Measurements from ENCODE around the gene NUMBL.
"Not testable (repeated sequence)": the region's sequence is repeated elsewhere in the genome, so short reads cannot be mapped to it uniquely, and the experiment has no call there.

The NUMBL gene

DNA sequence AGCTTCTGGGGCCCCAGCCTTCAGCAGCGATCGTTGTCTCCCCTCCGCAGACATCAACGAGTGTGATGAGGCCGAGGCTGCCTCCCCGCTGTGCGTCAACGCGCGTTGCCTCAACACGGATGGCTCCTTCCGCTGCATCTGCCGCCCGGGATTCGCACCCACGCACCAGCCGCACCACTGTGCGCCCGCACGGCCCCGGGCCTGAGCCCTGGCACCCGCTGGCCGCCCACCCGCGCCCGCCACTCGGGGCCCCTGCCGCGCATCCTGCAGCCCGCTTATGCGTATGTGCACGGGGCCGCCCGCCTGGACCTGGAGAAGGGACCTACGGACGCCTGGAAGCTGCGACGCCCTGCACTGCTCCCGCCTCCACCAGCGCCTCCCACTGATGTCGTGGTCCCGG lies 61.1 kb downstream of the NUMBL start:
- DNase-seq (ENCODE audit: low read depth), result no peak

DNA sequence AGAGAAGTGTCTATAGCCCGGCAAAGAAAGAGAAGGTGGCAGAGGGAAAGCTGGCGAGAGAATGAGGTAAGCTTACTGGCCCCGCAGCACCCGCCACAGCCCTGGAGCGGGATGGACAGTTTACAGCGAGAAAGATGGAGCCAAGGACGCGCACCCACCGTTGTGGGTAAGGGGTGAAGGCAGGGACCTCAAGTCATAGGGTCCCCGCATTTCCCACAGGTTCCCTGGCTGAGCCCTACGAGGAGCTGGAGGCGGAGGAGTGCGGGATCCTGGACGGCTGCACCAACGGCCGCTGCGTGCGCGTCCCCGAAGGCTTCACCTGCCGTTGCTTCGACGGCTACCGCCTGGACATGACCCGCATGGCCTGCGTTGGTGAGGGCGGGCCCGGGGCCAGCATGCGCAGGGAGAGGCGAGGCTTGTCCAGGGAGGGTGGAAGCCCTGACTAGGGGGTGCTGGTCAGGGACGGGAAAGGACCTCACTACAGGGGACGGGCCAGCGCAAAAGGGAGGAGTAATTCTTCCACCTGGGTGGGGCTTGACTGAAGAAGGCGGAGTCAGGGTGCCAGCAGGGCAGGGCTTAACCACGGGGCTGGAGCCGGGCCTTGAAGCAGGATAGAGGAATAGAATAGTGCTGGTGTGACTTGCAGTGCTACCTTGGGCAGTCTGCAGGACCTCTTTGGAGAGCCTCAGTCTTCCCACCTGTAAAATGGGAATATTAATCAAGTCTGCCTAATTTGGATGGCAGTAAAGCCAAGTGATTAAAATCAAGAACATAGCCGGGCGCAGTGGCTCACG lies 62.8 kb downstream of the NUMBL start:
- no peak for DNase-seq (ENCODE audit: low read depth)

DNA sequence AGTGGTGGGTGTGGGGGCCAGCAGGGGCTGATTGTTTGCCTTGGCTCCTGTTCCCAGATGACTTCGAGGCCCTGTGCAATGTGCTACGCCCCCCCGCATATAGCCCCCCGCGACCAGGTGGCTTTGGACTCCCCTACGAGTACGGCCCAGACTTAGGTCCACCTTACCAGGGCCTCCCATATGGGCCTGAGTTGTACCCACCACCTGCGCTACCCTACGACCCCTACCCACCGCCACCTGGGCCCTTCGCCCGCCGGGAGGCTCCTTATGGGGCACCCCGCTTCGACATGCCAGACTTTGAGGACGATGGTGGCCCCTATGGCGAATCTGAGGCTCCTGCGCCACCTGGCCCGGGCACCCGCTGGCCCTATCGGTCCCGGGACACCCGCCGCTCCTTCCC lies 63.5 kb downstream of the NUMBL start:
- no peak for DNase-seq (ENCODE audit: low read depth)

DNA sequence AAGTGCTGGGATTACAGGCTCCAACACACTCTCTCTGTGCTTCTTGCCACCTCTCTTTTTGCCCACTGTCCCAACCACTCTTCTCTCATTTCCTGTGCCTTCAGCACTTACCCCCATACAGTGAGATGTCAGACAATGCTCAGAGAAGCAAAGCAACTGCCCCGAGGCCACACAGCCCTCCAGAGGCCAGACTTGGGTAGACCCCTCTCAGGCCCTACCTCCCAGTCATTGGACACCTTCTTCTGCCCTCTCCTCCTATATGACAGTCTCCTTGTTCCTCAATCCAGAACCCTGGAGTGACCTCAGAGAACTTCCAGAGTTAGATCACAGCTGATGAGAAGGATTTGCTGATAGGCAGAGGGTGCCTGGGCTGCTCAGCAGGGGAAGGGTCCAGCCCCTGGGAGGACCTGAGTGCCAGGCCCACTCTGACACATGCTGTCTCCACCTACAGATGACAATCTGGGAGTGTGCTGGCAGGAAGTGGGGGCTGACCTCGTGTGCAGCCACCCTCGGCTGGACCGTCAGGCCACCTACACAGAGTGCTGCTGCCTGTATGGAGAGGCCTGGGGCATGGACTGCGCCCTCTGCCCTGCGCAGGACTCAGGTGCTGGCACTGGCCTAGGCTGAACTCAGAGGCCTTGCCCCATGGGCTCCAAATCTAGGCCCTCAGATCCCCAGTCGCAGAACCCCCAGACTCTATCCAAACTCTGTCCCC lies 64.9 kb downstream of the NUMBL start:
- no peak for DNase-seq (ENCODE audit: low read depth)

DNA sequence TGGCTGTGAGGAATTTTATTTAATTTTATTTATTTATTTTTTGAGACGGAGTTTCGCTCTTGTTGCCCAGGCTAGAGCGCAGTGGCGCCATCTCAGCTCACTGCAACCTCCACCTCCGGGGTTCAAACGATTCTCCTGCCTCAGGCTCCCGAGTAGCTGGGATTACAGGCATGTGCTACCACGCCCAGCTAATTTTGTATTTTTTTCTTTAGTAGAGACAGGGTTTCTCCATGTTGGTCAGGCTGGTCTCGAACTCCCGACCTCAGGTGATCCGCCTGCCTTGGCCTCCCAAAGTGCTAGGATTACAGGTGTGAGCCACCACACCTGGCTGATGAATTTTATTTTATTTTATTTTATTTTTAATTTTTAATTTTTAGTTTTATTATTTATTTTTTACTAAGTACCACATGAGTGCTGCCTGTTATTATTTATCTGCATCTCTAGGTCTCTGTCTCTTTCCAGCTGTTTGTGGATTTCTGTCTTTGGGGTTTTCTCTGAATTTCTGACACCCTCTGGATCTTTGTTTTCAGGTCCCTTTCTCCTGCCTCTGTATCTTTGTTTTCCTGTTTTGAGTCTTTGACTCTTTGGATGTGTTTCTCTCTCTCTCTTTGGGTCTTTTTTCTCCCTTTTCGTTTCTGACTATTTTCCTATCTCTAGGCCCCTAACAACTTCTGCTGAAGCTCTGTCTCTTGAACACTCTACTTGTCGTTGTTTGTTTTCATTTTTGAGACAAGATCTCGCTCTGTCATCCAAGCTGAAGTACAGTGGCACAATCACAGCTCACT lies 65.9 kb downstream of the NUMBL start:
- DNase-seq (ENCODE audit: low read depth), result not testable (repeated sequence)

DNA sequence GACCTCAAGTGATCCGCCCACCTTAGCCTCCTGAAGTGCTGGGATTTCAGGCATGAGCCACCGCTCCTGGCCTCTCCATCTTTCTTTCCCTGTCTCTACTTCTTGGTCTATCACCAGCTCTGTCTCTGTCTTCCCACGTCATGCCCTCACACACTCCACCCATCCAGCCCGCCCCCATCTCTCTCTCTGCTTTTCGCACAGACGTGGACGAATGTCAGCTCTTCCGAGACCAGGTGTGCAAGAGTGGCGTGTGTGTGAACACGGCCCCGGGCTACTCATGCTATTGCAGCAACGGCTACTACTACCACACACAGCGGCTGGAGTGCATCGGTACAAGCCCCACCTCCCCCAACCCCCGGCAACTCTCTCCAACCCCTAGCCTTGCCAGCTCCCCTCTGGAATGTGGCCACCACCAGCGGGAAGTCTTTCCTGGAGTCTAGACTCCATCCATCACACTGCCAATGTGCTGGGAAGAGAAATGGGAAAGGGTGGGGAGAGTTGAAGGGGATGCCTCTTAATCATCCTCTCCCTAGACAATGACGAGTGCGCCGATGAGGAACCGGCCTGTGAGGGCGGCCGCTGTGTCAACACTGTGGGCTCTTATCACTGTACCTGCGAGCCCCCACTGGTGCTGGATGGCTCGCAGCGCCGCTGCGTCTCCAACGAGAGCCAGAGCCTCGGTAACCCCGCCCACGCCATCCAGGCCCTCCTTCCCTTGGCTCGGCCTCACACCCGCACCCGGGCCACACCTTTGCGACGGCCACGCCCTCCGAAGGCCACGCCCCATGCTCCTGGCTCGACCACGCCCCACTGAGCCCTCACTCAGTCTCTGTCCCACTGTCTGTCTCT lies 66.8 kb downstream of the NUMBL start:
- DNase-seq (ENCODE audit: low read depth), result no peak

DNA sequence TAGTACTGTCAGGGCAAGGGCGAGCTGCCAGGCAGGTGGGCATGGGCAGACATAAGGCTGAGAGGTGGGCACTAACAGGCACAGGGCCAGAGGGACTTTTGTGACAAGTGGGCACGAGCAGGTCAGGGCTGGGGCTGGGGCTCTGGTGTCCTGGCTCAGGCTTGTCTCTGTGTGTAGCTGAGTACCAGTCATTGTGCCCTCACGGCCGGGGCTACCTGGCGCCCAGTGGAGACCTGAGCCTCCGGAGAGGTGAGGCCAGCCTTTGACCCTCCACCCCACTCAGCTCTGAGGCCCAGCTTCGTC lies 67.7 kb downstream of the NUMBL start:
- no peak for DNase-seq (ENCODE audit: low read depth)

DNA sequence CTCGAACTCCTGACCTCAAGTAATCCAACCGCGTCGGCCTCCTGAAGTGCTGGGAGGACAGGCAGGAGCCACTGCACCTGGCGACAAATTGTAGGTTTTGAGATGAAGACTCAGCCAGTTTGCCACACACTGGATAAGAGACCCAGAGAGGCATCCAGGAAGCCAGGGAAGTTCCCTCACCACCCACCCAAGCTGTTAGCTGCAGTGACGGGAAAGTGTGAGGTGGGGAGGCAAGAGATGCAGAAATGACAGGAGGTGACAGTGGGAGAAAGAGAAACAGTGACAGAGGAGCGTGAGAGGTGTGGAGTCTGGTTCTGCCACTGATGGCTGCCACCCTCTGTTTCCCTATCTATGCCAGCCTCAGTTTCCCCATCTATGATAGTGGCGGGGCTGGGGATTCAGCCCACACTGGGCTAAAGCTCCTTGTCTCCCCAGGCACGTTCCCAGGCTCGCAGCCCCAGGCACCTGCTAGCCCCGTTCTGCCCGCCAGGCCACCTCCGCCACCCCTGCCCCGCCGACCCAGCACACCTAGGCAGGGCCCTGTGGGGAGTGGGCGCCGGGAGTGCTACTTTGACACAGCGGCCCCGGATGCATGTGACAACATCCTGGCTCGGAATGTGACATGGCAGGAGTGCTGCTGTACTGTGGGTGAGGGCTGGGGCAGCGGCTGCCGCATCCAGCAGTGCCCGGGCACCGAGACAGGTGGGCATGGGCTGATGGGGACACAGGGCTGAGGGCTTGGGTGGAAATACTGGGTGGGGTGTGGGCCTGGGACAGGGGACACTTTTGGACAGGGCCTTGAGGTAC lies 68.3 kb downstream of the NUMBL start:
- DNase-seq (ENCODE audit: low read depth), result no peak

DNA sequence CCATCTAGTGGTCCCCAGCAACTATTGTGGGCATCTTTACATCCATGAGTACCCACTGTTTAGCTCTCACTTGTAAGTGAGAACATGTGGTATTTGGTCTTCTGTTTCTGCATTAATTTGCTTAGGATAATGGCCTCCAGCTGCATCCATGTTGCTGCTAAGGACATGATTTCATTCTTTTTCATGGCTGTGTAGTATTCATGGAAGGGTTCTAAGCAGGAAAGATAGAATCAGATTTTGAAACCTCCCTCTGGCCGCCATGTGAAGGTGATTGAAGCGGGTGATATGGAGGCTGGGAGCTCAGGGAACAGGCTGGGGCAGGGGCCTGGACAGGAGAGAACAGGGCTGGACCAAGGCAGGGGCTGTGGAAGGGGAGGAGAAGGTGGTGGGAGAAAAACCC lies 69.2 kb downstream of the NUMBL start:
- DNase-seq (ENCODE audit: low read depth), result no peak

DNA sequence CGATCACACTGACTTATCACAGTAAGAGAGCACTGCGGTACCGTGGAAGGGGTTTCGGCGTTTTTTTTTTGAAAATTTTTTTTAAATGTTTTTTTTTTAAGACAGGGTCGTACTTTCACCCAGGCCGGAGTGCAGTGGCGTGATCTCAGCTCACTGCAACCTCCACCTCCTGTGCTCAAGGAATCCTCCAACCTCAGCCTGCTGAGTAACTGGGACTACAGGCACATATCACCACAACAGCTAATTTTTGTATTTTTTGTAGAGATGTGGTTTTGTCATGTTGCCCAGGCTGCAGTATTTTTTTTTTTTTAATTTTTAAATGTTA lies 70.3 kb downstream of the NUMBL start:
- no peak for DNase-seq (ENCODE audit: low read depth)

DNA sequence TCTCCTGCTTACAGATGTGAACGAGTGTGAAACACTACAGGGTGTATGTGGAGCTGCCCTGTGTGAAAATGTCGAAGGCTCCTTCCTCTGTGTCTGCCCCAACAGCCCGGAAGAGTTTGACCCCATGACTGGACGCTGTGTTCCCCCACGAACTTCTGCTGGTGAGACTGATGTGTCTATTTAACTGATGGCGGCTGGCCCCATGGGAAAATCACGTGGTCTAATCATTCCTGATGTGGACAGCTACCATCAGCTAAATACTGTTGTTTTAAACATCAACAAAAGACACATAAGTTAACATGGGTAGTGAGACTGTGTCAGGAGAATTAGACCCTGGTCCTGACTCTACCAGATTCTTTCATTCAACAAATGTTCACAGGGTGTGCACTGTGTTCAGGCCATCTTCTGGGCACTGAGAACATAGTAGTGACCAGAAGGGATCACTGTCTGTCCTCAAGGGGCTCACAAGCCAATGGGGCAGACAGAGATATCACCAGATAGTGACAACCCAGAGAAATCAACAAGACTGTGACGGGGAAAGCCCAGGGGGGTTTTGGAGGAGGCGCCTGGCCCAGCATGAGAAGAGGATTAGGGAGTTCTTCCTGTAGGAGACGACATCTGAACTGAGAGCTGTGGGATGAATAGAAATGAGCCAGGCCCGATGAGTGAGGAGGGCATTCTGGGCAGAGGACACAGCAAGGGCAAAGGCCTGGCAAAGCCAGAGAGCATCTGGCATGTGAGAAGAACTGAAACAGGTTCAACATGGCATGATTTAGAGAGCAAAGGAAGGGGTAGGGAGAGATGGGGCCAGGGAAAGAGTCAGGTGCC lies 70.9 kb downstream of the NUMBL start:
- no peak for DNase-seq (ENCODE audit: low read depth)

DNA sequence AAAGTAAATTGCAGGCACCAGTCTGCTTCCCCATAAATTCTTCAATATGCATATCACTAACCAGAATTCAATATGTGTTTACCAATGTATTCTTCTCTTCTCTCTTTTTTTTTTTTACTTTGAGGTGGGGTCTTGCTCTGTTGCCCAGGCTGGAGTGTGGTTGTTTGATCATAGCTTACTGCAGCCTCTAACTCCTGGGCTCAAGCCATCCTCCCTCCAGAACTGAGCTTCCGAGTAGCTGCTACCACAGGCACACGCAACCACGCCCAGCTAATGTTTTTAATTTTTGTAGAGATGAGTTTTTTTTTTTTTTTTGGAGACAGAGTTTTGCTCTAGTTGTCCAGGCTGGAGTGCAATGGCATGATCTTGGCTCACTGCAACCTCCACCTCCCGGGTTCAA lies 72.5 kb downstream of the NUMBL start:
- DNase-seq (ENCODE audit: low read depth), result no peak

DNA sequence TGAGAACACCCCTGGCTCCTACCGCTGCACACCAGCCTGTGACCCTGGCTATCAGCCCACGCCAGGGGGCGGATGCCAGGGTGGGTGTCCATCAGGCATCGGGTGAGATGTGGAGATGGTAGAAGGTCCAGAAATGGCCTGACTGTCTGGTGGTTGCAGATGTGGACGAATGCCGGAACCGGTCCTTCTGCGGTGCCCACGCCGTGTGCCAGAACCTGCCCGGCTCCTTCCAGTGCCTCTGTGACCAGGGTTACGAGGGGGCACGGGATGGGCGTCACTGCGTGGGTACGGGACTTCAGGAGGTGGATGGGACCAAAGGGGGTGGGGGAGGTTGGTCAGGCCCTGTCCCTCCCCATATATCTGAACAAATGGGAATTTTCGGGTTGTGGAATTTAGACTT lies 73.5 kb downstream of the NUMBL start:
- DNase-seq (ENCODE audit: low read depth), result no peak

DNA sequence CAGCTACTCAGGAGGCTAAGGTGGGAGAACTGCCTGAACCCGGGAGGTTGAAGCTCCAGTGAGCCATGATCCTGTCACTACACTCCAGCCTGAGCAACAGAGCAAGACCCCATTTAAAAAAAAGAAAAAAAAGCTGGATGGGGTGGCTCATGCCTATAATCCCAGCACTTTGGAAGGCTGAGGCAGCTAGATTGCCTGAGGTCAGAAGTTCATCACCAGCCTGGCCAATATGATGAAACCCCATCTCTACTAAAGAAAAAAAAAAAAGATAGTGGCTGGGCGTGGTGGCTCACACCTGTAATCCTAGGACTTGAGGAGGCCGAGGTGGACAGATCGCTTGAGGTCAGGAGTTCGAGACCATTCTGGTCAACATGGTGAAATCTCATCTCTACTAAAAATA lies 74.3 kb downstream of the NUMBL start:
- DNase-seq (ENCODE audit: low read depth), result no peak

Measured in CMK (cell line).